Keratinocyte (primary cell): Measurements from ENCODE around the gene MOSMO. TPM values are rescaled to one million over a fixed set of nuclear protein-coding genes. Genes with fewer than 3 reads are reported as not detected.

ENCODE experiments used
- DNase-seq: peaks from one replicate; pipeline ENCODE4 v3.0.0-alpha.2; 2011; ENCODE audit warnings: low read depth, missing footprints, low spot score
- FAIRE-seq: peaks from 2 replicates; lab custom pipeline; 2011; peaks lifted over from hg19 to GRCh38; lab: Jason Lieb, UNC
- H2AFZ ChIP-seq: 2 replicates; pipeline ENCODE4 v1.6.0; 2012; ENCODE audit warnings: low read length, control low read depth, inconsistent platforms; ENCODE audit not compliant: control insufficient read depth
- H3K27ac ChIP-seq: 2 replicates; pipeline ENCODE4 v1.5.1; 2011; ENCODE audit warnings: low read length; ENCODE audit not compliant: control insufficient read depth, insufficient read depth
- H3K27me3 ChIP-seq: 3 replicates; pipeline ENCODE4 v1.6.0; 2011; ENCODE audit warnings: low read length; ENCODE audit not compliant: control insufficient read depth, insufficient read depth; ENCODE audit errors: extremely low read depth
- H3K36me3 ChIP-seq, 2 experiments: 2 replicates in 1 of 2; 3 replicates in 1 of 2; pipeline ENCODE4 v1.5.1; 2011; ENCODE audit warnings: low read length in 2 of 2, mild to moderate bottlenecking in 1 of 2; ENCODE audit not compliant: control insufficient read depth in 2 of 2, insufficient read depth in 2 of 2; ENCODE audit errors: extremely low read depth in 1 of 2
- H3K4me1 ChIP-seq: 3 replicates; pipeline ENCODE4 v1.5.1; 2011; ENCODE audit warnings: low read length; ENCODE audit not compliant: control insufficient read depth, insufficient read depth; ENCODE audit errors: extremely low read depth
- H3K4me2 ChIP-seq: 3 replicates; pipeline ENCODE4 v1.6.0; 2011; ENCODE audit warnings: low read depth, low read length; ENCODE audit not compliant: control insufficient read depth, insufficient read depth; ENCODE audit errors: extremely low read depth
- H3K4me3 ChIP-seq, 3 experiments: fragments of 200-600 bp in 1 of 3; sonication (generic) in 1 of 3; 2 replicates in 2 of 3; 3 replicates in 1 of 3; pipeline ENCODE4 v1.5.1; 2011 to 2016; ENCODE audit warnings: low read length in 3 of 3, mild to moderate bottlenecking in 3 of 3, control low read depth in 2 of 3, inconsistent platforms in 1 of 3, low read depth in 1 of 3, mixed read lengths in 1 of 3, mixed run types in 1 of 3, moderate library complexity in 1 of 3; ENCODE audit not compliant: control insufficient read depth in 2 of 3, insufficient read depth in 2 of 3; ENCODE audit errors: extremely low read depth in 1 of 3
- H3K79me2 ChIP-seq: 2 replicates; pipeline ENCODE4 v1.6.0; 2012; ENCODE audit warnings: low read length; ENCODE audit not compliant: control insufficient read depth, insufficient read depth
- H3K9ac ChIP-seq: 3 replicates; pipeline ENCODE4 v1.6.0; 2011; ENCODE audit warnings: low read length; ENCODE audit not compliant: control insufficient read depth, insufficient read depth; ENCODE audit errors: extremely low read depth
- H3K9me1 ChIP-seq: 3 replicates; pipeline ENCODE4 v1.6.0; 2011; ENCODE audit warnings: low read length; ENCODE audit not compliant: control insufficient read depth, insufficient read depth; ENCODE audit errors: extremely low read depth
- H3K9me3 ChIP-seq: 2 replicates; pipeline ENCODE4 v1.5.1; 2012; ENCODE audit warnings: low read depth, low read length; ENCODE audit not compliant: control insufficient read depth
- H4K20me1 ChIP-seq: 3 replicates; pipeline ENCODE4 v1.6.0; 2011; ENCODE audit warnings: low read length; ENCODE audit not compliant: control insufficient read depth, insufficient read depth; ENCODE audit errors: extremely low read depth
- EZH2 ChIP-seq: IDR thresholded peaks from one replicate; pipeline ENCODE4 v1.6.1; 2012; ENCODE audit warnings: inconsistent platforms, mild to moderate bottlenecking, low read length, moderate library complexity
- dilution Hi-C: fragments of 300-500 bp; cut with MboI; formaldehyde crosslinking; loops from one replicate; pipeline ENCODE4 v1.7.0; 2020; ENCODE audit warnings: low sequenced_read_pairs; ENCODE audit not compliant: extremely low pct_ligation_motif_present
- polyA plus RNA-seq, 5 experiments: library from polyadenylated mRNA; depleted of rRNA in 3 of 5; stranded (reverse) in 3 of 5; stranded (forward) in 1 of 5; unstranded in 1 of 5; fragments of >200 nt; gene quantifications; 1 replicate in 1 of 5; 2 replicates in 3 of 5; 3 replicates in 1 of 5; pipeline versions ENCODE4 v1.2.1 to v1.2.3, GENCODE V29; 2011 to 2012; ENCODE audit warnings: missing spikeins in 2 of 5, low read depth in 1 of 5, low replicate concordance in 1 of 5
- TF ChIP-seq, protein P1 (sequence below), 3 experiments: IDR thresholded peaks in 1 of 3; conservative IDR thresholded peaks in 1 of 3; optimal IDR thresholded peaks in 1 of 3; 2 replicates in 2 of 3; 3 replicates in 1 of 3; pipeline versions ENCODE3 to v1.5.1; 2011; ENCODE audit warnings: low read length in 3 of 3, mild to moderate bottlenecking in 3 of 3, moderate library complexity in 2 of 3, control low read depth in 1 of 3, inconsistent platforms in 1 of 3; ENCODE audit not compliant: insufficient read depth in 2 of 3; ENCODE audit errors: extremely low read depth in 1 of 3

MOSMO gene
- polyA plus RNA-seq, 1 donor (not counting 4 experiments of a cell fraction or from before 2014, with no cell fraction given) = 26.2 TPM

DNA sequence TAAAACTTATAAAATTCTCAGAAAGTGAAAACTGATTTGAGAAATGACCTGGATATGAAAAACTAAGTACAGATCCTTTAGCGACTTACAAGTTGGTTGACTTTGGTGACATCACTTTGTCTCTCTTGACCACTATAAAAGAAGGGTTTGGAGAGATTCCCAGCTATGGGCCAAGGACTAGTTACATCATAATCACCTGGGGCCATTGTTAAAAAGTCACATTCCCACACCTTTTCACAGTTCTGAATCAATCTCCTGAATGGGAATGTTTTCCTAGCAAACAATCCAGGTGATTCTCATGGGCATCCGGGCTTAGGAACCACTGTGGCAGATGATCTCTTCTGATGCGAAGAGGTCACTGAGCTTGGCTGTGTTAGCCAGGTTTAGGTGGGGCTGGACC is 83.8 kb downstream of the MOSMO start:
- FAIRE-seq (no peak), DNase-seq (no peak)
- Histone ChIP-seq H3K27ac (no peak overlapping the region), H3K4me3 (no peak overlapping the region), H3K9me3 (no peaks in the 10 kb centered on the region), H3K4me1 (peaks cover 2% of the 10 kb centered on the region), H3K27me3 (no peaks in the 10 kb centered on the region), H4K20me1 (no peaks in the 10 kb centered on the region), H3K9ac (no peak overlapping the region), H2AFZ (no peak overlapping the region), H3K4me2 (no peak overlapping the region), H3K79me2 (no peaks in the 10 kb centered on the region), H3K36me3 (peaks cover 0 to 4% of the 10 kb centered on the region in 2 experiments), H3K9me1 (no peaks in the 10 kb centered on the region)
- dilution Hi-C loops = no loop called here
- TF ChIP-seq EZH2 = no peak
- TF ChIP-seq, protein P1, sequence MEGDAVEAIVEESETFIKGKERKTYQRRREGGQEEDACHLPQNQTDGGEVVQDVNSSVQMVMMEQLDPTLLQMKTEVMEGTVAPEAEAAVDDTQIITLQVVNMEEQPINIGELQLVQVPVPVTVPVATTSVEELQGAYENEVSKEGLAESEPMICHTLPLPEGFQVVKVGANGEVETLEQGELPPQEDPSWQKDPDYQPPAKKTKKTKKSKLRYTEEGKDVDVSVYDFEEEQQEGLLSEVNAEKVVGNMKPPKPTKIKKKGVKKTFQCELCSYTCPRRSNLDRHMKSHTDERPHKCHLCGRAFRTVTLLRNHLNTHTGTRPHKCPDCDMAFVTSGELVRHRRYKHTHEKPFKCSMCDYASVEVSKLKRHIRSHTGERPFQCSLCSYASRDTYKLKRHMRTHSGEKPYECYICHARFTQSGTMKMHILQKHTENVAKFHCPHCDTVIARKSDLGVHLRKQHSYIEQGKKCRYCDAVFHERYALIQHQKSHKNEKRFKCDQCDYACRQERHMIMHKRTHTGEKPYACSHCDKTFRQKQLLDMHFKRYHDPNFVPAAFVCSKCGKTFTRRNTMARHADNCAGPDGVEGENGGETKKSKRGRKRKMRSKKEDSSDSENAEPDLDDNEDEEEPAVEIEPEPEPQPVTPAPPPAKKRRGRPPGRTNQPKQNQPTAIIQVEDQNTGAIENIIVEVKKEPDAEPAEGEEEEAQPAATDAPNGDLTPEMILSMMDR (optimal IDR thresholded peaks at IDR 0.05 in 1 of 3, IDR thresholded peaks at IDR 0.05 in 1 of 3, conservative IDR thresholded peaks at IDR 0.05 in 1 of 3; ENCODE audit: extremely low read depth in 1 of 3, insufficient read depth in 2 of 3, low read length in 3 of 3) = no peak

DNA sequence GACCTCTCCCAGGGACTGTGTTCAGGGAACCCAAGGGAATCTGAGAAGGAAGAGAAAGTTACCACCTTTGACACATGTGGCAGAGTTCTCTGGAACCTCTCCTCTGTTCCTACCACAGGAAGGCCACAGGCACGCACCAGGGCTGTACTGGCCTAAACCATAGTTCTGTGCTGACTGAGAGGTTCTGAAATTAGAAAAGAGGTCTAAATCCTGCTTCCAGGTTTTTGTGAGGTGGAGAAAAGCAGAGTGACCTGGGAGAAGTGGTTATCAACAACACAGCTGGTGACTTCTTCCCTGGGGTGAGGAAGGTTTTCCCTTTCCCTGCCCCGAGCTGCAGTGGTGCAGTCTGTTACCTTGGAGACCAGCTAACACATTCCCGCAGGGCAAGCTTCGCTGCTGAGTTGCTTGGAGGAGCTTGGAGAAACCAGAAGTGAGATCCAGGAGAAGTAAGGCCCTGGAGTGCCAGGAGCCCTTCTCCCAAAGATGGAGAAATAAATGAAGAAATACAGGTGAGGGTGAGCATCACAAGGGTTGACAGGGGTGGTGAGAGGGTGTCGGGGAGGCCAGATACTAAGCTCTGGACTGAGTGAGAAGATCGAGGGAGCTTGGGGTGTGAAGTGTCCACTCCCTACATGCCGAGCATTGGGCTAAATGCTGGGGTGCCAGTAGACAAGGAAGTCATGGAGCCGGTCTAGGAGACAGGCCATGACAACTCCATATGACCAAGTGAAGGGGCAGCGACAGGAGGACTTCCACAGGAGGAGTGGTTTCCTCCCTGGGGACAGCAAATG is 84.4 kb downstream of the MOSMO start, which contains the start of gene VWA3A:
TSS of gene VWA3A (plus strand) at position 399 of the 791 bp plus-strand sequence. CDS start at position 496, 97 bp downstream.
- dilution Hi-C loops = no loop called here
- no peak within 1 kb of the TSS for H3K4me2 ChIP-seq
- H2AFZ ChIP-seq = no peak within 1 kb of the TSS
- H3K27ac ChIP-seq = no peak within 1 kb of the TSS
- H3K9me1 ChIP-seq = no peaks in the 10 kb centered on the region
- H3K4me3 ChIP-seq = no peak within 1 kb of the TSS
- no peak within 1 kb of the TSS for H3K9ac ChIP-seq
- no peak for DNase-seq
- H4K20me1 ChIP-seq = no peaks in the 10 kb centered on the region
- H3K79me2 ChIP-seq = no peaks in the 10 kb centered on the region
- TF ChIP-seq EZH2 = no peak
- TF ChIP-seq, protein P1 (optimal IDR thresholded peaks at IDR 0.05 in 1 of 3, IDR thresholded peaks at IDR 0.05 in 1 of 3, conservative IDR thresholded peaks at IDR 0.05 in 1 of 3; ENCODE audit: extremely low read depth in 1 of 3, insufficient read depth in 2 of 3, low read length in 3 of 3) = no peak
- H3K36me3 ChIP-seq = no peaks in the 10 kb centered on the region
- FAIRE-seq = no peak
- no peaks in the 10 kb centered on the region for H3K27me3 ChIP-seq
- H3K4me1 ChIP-seq = peaks cover 2% of the 10 kb centered on the region
- no peaks in the 10 kb centered on the region for H3K9me3 ChIP-seq
